Tongue (tissue), 2 donors: Measurements from ENCODE around the gene CCDC136. TPM values are rescaled to one million over a fixed set of nuclear protein-coding genes. Genes with fewer than 3 reads are reported as not detected.

Experiments
- DNase-seq: peaks from one replicate; pipeline ENCODE4 v3.0.0-alpha.2; 2015
- total RNA-seq: library from RNA; depleted of rRNA; stranded (reverse); fragments of >200 nt; gene quantifications from one replicate; pipeline ENCODE4 v1.2.3, GENCODE V29; 2014

CCDC136 gene
- total RNA-seq, 1 donor from 2014 or later = 16.4 TPM

DNA sequence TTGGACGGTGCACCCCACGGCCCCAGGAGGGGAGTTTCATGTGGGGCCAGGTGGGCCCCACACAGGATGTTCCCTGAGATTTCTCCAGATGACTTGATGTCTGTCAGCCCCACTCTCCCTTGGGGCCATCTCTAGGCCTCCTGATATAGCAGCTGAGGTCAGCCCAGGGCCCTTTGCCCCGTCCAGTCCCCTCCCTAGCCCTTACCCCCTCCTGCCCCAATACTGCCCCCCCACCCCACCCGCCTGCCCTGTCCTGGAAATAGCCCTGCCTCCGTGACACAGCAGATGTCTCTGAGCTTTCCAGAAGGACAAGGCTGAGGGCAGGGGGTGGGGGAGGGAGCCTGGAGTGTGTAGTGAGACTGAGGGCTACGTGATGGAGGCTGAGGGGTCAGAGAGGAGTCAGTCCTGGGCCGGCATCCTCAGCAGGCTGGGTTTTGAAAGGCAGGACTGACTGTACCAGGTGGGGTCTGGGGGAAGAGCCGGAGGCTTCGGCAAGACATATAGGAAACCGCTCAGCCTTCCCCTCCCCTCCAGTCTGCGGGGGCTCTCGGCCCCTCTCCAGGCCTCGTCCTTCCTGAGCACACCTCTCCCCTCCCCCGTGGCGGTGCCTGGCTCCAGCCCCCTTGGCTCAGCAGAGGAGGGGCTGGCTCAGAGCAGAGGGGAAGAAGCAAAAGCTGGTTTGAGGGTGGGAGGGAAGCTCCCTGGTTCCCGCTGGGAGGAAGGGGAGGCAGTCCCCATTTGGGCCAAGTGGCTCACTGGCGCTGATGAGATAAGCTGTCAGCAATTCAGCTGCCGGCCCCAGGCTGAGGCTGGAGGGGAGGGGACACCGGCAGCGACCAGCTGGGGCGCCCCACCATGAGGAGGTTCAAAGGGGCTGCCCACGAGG, 40.5 kb downstream of the CCDC136 start:
- peak; percentile 96 for DNase-seq

DNA sequence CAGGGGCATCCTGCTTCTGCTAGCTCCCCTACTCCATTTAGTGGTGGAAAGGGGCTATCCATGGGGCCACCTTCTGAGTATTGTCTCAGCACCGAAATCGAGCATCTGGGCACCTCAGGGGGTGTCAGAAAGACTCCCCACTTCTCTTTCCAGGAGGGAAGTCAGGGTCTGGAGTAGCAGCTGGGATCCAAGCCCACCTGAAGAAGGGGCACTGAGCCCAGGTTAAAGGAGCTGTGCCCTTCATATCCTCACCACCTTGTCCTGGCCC, 41.0 kb downstream of the CCDC136 start:
- DNase-seq = no peak

DNA sequence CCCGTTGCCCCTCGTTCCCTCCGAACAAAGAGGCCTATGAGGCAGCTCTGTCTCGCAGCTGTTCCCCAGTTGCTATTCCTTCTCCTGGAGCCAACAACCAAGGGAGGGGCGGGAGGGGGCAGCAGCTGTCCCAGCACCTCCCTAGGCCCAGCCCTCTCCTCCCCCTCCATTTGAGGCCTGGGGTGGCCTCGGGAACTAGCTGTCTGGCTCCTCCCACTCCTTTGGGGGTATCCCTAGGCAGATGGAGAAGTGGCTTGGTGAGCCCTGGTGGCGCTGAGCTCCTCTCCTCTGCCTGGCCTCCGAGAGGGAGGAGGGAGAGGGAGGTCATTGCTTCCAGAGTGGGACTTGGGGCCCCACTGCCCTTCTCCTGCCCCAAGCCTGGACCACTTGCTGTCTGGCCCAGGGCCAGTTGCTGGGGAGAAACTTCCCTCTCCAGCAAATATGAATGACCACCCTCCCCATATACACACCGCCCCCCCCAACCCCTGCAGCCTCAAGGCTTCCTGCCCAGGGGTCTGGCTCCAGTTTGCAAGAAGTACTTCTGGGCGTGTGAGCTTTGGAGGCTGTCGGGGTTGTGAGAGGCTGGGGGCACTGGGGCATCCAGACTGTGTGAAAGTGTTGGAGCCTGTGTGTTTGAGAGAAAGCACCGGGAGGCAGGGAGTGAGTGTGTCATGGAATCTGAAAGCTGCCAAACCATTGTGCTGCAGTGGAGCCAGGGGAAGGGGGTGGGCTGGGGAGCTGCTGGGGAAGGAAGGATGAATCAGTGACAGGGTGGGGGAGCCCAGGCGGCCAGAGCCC, 41.6 kb downstream of the CCDC136 start:
- DNase-seq = peak; percentile 99

DNA sequence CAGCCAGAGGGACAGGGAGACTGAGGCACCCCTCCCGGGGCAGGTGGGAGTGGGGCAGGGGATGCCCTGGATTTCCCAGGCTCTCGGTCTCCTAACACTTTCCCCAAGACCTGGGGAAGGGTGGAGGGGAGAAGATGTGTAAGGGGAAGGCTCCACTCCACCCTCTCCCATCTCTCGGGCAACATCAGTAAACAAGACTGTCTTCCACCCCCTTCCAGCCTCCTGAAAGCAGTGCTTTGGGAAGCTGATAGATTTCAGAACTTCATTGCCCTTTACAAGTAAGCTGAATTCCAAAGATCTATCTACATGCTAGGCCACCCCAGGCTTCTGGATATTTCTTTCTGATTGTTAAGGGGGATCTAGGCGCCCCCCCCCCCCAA, 42.2 kb downstream of the CCDC136 start:
- peak; percentile 77 for DNase-seq

DNA sequence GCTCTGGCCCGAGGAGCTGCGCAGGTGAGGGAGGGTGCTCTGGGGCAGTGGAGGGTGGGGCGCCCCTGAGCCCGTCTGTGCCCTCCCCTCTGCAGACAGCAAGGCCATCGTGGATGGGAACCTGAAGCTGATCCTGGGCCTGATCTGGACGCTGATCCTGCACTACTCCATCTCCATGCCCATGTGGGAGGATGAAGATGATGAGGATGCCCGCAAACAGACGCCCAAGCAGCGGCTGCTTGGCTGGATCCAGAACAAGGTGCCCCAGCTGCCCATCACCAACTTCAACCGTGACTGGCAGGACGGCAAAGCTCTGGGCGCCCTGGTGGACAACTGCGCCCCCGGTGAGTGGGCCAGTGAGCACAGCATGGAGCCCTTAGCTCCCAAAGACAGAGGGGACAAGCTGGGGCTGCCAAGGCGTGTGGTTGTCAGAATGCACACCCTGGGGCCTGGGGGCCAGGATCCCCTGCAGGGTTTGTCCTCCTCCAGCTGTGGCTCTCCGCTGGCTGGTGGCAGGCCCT, 43.5 kb downstream of the CCDC136 start:
- DNase-seq = no peak

DNA sequence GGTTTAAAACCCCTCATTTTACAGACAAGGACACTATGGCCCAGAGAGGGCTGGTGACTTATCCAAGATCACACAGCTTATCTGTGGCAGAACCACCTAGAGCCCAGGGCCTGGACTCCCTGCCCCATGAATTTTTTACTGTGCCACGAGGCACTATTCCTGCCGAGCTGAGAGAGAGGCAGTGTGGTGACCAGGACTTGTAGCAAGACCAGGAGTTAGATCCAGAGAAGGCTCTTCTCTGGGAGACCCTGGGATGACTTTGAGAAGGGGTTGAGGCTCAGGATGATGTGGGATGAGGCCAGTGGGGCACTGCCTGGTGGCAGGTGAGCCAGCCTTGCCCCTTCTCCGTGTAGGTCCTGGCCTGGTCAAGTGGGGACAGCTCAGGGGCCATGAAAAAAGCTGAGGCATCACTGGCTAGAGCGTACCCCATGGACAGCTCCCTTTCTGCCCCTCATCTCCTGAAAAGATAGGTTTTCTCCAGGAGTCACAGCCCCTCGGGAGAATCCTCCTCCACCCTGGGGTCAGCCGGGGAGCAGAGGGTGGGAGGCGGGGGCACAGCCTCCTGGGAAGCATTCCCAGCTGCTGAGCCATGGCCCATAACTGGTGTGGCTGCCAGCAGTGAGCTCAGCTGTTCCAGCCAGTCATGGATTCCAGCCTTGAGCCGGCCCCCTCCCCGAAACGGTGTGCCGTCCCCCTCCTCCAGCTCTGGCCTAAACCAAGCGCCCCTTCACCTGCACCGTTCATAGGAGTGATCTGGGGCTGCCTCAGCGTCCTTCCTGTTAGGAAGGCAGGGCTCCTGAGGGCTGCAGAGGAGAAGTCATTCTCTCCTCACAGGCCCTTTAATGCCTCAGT, 44.2 kb downstream of the CCDC136 start:
- DNase-seq = peak; percentile 93

DNA sequence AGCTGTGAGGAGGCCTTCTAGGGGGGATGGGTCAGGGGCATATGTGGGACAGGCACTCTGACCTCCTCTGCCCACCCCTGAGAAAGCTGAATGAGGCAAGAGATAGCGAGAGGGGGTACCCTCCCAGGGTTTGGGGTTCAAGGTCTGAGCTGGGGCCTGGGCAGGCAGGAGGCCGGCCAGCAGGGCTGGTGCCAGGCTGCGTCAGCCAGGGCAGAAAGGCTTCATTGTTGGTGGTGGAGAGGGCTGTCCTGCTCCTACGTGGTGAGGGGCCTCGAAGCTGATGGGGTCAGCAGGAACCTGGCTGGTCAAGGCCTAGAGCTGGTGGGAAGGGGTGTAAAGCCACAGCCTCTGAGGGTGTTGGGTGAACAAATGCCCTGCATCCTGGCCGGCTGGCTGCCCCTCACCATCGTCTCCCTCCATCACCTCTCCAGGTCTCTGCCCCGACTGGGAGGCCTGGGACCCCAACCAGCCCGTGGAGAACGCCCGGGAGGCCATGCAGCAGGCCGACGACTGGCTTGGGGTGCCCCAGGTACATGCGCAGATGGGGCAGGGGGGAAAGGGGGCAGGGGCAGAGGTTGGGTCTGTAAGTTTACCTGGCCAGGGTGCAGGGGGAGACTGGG, 45.1 kb downstream of the CCDC136 start:
- DNase-seq = no peak

DNA sequence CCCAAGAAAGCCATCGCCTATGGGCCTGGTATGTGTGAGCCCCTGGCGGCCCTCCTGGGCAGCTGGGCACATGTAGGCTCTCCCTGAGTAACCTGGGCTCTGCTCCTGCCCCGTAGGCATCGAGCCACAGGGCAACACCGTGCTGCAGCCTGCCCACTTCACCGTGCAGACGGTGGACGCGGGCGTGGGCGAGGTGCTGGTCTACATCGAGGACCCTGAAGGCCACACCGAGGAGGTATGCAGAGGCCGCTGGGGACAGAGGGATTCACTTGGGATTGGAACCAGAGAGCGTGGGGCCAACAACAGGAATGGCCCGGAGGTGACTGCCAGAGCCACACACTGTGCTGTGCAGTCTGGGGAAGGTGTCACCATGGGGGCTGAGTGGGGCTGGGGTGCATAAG, 45.8 kb downstream of the CCDC136 start:
- DNase-seq = no peak

DNA sequence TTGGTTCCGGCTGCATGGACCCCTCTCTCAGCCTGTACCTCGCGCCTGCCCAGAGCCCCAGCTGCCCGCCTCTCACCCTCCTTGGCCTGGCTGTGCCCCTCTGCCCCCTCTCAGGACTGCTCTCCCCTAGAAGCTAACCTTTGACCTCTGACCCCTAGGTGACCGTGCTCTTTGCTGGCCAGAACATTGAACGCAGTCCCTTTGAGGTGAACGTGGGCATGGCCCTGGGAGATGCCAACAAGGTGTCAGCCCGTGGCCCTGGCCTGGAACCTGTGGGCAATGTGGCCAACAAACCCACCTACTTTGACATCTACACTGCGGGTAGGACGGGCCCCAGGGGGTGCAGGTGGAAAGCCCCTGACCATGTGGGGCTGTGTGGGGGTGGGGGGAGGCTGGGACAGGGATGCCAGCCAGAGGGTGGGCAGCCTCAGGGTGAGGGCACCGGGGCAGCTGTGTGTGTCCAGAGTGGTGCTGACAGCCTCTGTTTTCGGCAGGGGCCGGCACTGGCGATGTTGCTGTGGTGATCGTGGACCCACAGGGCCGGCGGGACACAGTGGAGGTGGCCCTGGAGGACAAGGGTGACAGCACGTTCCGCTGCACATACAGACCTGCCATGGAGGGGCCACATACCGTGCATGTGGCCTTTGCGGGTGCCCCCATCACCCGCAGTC, 46.5 kb downstream of the CCDC136 start:
- no peak for DNase-seq

DNA sequence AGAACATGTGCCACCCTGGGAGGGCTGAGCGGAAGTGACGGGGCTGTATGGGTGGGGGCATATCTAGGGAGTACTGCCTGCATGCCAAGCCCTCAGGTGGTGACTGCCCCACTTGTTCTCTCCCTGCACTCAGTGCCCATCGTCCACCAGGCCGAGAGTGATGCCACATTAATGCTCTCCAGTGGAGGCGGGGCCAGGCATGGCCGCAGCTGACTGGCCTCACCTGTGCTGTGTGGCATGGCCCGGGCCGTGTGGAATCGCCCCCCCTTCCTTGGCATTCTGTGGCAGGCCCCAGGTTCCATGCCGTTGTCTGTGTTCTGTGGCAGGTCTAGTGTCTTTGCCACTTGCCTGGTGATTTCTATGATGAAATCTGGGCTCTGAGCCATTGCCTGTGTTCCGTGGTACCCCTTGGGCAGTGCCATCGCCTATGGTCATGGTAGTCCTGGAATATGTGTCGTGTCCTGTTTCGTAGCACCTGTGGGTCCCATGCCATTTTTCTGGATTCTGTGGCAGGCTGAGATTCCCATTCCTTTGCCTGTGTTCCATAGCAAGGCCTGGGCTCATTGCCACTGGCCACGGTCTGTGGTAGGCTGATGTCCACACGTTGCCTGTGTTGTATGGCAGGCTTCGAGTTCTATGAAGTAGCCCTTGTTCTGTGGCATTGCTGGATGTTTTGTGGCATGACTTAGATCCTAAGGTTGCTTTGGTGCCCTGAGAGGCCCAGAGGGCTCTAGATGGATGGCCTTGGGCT, 47.4 kb downstream of the CCDC136 start:
- DNase-seq = no peak

DNA sequence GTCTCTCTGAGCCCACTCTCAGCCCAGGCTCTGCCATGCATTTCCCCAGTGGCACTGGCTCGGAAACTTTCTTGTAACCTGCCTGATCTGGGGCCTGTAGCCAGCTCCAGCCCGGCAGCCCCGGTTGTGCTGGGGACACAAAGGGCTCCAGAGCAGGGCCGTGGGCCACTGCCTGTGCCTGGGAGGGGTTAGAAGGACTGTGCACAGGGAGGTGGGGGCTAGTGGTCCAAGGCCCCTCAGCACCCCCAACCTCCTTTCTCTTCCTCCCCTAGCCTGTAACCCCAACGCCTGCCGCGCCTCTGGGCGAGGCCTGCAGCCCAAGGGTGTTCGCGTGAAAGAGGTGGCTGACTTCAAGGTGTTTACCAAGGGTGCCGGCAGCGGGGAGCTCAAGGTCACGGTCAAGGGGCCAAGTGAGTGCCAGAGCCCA, 48.0 kb downstream of the CCDC136 start:
- no peak for DNase-seq

DNA sequence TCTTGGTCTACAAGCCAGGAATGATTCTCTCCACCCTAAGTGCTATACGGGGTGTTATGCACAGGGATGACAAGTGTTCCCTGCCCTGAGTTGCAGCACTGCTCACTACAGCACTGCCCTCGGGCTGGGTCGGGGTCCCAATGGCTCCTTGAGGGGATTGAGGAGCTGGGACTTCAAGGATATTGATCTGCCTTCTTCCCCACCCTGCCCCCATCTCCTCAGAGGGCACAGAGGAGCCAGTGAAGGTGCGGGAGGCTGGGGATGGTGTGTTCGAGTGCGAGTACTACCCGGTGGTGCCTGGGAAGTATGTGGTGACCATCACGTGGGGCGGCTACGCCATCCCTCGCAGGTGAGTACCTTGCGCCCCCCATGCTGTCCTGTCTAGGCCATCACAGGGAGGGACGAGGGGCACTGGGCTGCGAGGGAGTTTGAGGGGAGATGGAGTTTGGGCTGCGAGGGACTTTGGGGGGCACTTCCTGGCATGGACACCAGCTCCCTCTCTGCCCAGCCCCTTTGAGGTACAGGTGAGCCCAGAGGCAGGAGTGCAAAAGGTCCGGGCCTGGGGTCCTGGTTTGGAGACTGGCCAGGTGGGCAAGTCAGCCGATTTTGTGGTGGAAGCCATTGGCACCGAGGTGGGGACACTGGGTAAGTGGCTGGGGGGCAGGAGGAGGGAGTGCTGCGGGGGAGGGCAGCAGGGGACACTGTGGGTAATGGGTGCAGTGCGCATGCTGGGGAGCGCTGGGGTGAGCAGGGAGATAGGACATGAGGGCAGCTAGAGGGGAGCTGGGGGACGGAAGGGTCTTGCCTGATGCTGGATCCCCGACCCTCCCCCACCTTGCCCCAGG, 48.8 kb downstream of the CCDC136 start:
- no peak for DNase-seq

DNA sequence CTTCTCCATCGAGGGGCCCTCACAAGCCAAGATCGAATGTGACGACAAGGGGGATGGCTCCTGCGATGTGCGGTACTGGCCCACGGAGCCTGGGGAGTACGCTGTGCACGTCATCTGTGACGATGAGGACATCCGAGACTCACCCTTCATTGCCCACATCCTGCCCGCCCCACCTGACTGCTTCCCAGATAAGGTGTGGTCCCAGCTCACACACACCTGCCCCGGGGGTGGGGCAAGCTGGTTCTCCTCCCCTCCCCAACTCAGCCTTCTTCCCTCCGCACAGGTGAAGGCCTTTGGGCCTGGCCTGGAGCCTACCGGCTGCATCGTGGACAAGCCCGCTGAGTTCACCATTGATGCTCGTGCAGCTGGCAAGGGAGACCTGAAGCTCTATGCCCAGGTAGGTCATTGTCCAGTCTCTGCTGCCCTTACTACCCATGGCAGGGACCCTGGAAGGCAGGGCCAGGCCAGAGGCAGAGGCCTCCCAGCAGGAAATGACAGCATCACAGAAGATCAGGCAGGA, 49.5 kb downstream of the CCDC136 start:
- DNase-seq = no peak

DNA sequence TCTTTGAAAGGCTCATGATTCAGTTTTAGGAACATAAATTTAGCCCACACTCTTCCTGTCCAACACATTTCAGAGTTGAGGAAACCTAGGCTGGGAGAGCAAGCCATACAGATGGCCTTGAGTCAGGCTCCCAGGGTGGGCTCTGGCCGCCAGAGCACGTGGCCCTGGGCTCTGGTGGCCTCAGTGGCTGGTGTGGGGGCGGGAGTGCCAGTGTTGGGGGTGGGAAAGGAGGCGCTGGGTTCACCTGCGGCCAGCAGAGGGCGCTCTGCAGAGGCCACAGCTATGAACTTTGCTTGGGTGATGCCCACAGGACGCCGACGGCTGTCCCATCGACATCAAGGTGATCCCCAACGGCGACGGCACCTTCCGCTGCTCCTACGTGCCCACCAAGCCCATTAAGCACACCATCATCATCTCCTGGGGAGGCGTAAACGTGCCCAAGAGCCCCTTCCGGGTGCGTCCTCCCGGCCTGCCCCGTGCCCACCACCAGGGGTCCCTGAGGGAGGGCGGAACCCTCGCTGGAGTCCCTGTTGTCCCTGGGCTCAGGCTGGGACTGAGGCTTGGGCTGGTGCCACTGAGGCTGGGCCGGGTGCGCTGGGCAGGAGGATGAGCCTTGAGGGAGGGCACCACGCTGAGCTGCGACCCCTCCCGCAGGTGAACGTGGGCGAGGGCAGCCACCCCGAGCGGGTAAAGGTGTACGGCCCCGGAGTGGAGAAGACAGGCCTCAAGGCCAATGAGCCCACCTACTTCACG, 50.3 kb downstream of the CCDC136 start:
- peak; percentile 58 for DNase-seq

DNA sequence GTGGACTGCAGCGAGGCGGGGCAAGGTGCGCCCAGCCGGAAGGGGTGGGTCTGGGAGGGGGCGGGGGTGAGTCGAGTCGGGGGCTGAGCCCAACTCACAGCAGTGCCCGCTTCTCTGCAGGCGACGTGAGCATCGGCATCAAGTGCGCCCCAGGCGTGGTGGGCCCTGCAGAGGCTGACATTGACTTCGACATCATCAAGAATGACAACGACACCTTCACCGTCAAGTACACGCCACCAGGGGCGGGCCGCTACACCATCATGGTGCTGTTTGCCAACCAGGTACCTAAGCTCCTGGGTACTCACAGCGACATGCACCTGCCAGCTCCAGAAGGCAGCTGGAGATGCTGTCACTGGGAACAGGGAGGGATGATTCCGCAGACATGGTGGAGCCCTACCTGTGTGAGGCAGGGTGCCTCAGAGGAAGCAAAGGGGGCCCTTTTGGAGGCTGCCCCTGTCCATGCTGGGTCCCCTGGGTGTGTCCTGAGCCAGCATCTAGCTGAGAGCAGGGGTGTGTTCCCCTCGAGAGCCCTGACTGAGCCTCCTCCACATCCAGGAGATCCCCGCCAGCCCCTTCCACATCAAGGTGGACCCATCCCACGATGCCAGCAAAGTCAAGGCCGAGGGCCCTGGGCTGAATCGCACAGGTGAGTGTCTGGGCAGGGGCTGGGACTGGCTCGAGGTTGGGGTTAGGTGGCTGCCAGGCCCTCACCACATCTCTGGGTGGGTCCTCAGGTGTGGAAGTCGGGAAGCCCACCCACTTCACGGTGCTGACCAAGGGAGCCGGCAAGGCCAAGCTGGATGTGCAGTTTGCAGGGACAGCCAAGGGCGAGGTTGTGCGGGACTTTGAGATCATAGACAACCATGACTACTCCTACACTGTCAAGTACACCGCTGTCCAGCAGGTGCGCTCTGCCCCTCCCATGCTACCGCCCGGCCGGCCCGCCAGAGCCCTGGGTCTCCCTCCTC, 51.2 kb downstream of the CCDC136 start:
- DNase-seq = no peak

DNA sequence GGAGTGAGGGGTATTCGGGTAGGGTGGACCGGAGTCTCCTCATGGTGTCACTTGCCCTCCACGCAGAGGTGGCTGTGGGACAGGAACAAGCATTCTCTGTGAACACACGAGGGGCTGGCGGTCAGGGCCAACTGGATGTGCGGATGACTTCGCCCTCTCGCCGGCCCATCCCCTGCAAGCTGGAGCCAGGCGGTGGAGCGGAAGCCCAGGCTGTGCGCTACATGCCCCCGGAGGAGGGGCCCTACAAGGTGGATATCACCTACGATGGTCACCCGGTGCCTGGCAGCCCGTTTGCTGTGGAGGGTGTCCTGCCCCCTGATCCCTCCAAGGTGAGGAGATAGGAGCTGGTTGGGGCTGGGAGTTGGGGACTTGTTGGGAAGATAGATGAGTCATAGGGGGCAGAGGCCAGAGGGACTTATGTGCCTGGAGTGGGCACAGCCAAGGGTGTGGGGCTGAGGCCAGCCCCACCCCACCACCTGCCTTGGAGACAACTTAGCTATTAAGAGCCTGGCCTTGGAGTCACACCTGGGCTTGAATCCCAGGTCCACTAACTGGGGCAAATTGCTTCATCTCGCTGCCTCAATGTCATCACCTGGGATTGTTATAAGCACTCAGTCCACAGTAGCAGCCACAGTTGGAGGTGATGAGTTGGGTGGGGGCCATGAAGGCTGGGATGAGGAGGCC, 52.3 kb downstream of the CCDC136 start:
- no peak for DNase-seq

DNA sequence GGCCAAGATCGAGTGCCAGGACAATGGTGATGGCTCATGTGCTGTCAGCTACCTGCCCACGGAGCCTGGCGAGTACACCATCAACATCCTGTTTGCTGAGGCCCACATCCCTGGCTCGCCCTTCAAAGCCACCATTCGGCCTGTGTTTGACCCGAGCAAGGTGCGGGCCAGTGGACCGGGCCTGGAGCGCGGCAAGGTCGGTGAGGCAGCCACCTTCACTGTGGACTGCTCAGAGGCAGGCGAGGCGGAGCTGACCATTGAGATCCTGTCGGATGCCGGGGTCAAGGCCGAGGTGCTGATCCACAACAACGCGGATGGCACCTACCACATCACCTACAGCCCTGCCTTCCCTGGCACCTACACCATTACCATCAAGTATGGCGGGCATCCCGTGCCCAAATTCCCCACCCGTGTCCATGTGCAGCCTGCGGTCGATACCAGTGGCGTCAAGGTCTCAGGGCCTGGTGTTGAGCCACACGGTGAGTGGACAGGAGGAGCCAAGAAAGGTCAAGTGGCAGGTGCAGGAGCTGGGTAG, 53.1 kb downstream of the CCDC136 start:
- DNase-seq = no peak
